ENCODE data around the gene AMBP.

The AMBP gene

DNA sequence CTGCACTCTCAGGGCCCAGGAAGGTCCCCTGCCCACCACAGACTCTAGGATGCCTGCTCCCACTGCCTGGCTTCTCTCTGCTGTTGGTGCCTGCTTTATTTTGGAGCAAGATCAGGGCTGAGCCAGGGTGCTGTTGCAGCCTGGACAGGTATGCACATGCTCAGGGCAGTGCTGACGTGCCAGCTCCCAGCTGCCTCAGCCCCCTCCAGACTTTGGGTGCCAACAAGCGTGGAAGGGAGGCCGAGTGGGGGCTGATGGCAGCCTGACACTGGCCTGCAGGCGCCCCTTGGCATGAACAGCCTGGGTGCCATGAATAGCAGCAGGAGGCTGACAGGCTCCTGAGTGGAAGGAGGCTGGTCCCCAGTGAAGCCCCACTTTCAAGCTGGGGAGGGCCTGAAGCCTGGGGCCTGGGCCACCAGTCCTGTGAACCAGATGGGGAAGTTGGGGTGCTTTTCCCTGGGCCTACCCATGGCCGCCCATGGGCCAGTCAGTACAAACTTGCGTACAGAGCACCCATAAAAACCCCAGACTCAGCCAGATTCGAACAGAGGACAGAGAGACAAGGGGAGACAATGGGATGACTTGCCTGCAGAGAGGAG, 6.8 kb downstream of the AMBP start:
- no peak for DNase-seq

DNA sequence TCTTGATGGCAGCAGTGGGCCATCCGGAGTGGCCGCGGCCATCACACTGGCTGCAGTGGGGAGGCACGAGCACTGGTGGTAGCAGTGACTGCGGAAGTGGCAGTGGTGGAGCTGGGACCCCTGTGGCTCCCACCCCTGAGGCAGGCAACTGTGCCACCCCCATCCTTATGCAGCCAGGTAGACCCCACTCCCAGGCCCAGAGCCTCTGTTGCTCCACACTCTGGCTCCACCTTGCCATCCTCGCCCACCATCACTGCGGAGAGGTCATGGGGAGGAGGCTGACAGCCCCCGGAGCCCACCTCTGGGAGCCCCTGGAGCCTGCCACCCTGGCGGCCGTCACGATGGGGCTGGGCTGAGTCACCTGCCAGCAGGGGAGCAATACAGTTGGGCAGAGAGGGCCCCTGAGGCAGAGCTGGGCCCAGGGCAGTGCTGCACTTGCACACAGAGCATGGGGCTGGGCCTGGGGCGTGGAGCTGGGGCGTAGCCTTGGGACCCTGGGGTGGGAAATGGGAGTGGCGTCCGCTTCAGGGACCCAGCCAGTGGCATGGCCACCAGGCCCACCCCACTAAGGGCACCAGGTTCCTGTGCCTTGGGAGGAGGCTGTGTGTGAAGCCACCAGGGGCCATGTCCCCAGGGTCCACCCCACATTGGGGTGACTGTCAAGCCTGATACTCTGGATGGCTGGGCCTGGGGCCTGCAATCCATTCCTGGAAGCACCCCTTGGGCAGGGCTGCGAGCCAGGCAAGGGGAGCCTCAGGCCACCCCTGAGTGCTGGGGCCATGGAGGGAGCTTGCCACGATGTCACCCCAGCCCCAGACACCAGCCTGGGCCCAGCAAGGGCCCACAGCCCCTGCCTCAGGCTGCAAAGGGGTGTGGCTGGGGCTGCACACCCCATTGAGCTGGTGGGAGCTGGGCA, 7.7 kb downstream of the AMBP start:
- DNase-seq, result no peak

DNA sequence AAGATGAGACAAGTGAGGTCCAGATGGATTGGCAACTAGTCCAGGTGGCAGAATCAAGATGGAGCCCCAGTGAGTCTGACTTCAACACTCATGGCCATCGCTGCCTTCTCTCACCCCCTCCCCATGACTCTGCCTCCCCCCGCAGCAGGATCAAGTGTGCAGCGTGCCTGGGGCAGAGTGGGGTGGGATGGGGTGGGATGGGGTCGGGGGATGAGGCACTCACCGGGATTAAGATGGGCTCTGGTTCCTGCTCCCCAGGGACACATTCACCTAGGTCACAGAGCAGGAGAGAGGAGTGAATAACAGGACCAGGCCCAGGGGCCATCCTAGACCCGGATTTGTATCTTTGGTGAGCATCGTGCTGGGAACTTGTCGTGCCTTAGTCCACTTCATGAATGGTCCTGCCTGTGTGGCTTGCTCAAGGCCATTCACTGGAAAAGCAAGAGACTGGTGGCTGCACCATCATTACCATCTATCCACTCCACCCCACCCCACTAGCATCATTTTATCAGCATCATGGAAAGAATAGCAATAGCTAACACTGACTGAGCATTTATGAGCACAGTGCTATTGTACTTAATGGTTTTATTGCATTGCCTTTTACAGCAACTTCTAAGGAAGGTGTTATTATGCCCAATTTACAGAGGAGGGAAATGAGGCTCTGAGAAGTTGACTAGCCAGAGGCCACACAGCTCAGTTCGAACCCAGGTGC, 8.5 kb downstream of the AMBP start:
- peak; percentile 52 for DNase-seq

DNA sequence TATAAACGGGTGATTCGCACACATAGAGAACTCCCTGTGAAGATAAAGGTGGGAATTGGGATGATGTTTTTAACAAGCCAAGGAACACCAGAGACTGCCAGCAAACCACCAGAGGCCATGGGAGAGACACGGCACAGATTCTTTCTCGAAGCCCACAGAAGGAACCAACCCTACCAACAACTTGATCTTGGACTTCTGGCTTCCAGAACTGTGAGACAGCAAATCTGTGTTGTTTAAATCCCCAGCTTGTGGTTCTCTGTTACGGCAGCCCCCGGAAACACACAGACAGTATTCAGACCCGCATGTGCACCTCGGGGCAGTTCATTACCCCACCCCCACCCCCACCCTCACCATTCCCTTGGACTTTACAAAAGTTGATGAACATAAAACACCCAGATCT, 12.8 kb downstream of the AMBP start:
- DNase-seq, result no peak

DNA sequence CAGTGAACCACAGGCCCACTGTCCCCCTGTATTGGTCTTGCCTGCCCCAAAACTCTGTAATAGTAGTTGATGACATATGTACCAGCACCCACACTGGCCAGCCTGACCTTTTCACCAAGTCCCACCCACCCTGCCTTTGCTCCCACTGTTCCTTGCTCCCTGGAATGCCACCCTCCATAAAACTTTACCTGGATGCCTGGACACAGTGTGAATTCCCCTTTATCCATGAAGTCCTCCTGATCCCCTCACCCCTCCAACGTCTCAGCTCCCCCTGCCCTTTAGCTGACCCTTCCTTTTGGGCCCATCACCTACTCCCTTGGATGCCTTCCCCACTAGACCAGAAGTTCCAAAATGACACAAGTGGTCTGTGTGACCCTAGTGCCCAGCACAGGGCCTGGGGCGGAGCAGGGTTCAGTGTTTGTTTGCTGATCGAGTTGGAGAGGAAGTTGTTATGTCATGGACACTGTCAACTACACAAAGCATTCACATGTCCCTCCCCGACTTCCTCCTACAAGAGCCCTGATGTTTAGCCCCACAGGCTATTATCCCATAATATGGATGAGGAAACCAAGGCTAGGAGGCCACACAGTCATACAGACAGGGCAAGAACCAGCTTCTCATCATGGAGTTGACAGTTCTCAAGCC, 16.1 kb downstream of the AMBP start:
- DNase-seq, result no peak

DNA sequence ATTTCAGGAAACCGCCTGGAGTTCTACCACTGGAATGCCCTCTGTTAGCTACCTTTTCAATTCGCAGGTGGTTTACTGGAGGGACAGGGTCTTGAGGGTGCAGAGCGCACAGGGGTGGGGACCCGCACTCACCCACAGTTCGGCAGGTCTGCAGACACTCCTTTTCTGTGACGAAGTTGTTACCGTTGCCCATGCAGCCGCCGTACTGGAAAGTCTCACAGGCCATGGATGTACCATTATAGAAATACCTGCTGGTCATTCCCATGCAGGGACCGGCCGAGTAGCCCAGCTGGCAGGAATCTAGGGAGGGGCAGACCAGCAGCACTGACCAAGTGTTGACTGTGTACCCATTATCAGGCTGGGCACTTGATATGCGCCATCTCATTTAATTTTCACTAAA, 16.8 kb downstream of the AMBP start:
- DNase-seq, result no peak

DNA sequence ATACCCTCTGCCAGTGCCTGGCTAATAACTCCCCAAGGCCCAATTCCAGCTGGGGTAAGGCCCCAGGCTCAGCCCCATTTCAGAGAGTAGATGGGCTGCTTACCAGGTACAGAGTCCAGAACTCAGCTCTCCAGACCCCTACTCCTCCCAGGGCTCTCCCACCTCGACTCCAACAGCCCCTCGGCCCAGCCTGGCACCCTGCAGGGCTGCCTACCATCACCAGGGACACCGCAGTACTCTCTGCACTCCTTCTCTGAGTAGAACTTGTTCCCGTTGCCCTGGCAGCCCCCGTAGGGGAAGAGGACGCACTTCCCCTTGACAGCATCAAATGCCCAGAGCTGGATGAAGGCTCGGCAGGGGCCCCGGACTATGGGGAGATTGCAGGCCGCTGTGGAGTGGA, 17.4 kb downstream of the AMBP start:
- no peak for DNase-seq

DNA sequence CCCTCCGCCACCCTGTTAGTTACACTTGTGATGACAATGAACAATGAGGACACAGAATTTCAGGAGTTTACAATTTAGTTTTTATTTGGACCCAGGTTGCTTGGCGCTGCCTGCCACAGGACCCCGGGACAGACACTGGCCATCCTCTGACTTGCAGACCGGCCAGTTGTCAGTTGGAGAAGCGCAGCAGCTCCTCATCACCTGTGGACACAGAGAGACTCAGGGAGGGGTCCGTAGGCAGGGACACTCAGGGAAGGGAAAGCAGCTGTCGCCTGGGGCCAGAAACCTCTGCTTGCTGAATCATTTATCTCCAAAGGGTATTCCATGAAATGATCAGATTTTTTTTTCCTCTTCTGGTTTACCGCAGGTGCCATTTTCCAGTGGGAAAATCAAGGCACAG, 18.0 kb downstream of the AMBP start:
- DNase-seq, result no peak

DNA sequence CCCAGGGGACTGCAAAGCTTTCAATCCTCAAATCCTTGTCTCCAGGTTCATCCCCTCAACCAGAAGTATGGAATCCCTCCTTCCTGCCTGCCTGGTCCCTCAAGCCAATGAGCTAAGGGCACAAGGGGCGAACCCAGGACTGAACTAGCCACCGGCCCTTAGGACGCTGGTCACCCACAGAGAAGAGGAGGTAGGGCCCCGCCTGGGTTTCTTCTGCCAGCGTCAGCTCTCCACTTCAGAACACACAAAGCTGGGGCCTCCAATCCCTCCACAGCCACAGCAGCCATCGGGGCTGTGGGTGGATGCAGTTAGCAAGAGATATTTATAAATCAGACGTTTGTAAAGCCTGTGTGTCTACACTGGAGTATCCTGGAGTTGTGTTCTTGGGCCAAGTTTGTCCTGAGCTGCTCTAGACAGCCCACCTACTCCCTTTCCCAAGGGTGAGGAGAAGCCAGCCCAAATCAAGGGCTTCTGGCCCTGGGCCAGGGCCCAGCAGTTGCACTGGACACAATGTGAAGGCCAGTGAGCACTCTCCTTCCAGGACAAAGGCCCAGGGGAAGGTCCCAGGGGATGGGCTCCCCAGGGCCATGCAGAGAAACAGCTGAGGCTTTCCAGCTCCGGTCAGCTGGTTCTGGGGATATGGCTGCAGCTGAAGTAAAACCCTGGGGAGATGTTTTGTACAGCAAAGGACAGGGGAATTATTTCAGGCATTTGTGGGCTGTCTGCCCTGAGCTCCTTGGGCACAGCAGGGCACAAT, 18.9 kb downstream of the AMBP start:
- no peak for DNase-seq

DNA sequence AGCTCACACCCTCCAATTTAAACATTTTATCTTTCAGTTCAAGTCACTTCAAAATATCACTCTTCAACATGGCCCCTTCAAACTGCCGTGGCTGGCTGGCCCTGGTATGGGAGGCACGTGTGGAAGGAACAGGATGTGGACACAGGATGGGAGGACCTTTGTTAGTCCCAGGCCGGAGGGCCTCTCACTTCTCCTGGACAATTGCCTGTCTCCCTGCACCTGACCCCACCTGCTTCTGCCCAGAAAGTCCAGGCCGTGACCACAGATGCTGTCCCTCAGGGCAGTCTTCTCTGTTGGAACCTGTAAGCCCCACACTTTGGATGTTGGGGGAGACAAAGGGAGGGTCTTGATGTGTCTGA, 19.4 kb downstream of the AMBP start:
- no peak for DNase-seq

DNA sequence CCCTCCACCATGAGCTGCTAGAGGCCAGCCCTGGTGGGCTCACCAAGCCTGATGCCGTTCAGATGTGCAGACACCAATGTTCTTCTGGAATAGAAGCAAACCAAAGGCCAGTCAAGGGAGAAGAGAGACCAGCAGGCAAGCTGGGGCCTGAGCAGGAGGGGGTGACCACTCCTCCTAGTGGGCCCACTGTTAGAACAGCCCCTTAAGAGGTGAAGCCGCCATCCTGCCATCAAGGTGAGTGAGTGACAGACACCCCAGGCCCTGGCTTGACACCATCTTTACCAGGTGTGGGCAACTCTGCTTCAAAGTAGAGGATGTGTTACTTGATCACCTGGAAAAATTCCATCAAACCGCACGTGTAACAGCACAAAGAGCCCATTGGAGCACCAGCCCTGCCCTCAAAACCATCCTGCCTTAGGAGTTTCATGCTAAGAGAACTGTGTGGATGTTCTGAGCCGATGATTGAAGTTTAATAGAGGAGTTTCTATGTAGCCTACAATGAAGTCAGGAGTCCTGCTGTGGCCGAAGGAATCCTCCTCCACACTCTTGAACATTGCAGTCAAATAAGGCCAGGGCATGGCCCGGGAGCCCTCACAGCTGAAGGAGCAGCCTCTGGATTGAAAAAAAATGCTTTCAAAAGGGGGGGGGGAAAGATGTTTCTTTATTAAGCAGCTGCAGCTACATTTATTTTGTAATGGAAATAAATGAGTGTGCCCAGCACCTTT, 20.8 kb downstream of the AMBP start:
- no peak for DNase-seq

DNA sequence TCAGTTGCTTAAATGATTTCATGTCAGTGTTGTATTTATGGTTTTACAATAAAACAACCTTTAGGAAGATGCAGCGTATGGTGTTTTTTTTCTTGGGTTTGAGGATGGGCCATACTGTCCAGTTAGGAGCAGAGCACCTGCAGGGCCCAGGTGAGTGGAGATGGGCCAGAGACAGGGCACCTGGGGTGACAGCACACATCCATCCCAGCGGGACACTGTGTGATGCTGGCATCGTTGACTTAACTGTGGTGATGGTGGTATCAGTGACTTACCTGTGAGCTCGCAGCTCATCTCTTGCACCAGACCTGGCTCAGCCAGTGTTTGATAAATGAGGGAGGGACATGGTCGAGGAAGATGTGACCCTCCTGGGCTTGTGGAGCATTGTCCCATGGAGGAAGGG, 21.6 kb downstream of the AMBP start:
- DNase-seq, result no peak

DNA sequence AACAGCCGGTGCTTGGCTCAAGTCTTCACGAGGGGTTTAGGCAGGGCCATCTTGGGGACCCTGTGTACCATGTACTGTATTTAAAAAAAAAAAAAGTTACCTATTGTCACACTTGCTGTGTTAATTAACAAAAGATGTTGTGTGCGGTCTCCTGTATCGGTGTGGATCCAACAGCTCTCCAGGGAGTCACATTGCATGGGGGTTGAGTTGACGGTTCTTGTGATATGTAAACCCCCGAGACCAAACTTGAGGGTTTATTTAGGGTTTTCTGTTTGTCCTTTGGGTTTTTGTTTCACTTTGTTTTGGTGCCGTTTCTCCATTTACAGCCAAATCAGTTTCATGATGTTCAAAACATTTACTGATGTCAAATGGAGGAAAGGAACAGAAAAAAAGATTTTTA, 22.2 kb downstream of the AMBP start:
- no peak for DNase-seq

DNA sequence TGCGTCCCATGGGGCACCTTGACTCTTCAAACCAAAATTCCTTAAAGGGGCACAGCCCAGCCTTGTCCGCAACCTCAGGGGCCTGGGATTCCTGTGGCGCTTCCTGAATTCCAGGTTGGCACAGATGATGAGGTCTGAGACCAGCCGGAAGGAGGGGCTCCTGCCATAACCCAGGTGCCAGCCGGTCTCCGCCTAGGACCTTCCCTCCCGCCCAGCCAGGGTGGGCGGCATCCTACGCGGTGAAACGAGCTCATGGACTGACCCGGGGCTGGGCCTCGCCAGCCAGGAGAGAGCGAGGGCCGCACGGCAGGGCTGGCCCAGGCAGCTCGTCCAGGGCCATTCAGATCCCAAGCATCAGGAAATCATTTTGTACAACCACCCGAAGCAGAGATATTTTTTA, 23.0 kb downstream of the AMBP start:
- DNase-seq, result no peak

DNA sequence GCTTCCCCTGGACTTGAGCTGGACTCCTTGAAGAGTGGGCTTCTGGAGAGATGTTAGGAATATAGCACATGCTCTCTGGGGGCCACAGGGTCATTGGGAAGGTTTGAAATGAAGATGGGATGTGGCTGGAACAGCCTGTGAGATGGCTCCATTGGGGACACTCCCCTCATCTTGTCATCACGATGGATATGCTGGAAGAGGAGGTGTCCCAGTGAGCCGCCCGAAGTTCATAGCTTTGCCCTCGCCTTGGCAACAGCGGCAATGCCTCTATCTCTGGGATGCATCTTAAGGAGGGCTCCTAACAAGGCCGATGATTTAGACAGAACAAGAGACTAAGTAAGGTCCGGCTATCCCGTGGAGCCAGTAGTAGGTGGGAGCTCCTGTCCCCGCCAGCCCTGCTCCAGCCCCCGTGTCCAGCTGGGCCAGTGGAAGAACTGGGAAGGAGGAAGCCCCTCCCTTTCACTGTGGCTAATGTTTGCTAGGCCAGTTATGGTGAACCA, 23.9 kb downstream of the AMBP start:
- DNase-seq, result no peak

DNA sequence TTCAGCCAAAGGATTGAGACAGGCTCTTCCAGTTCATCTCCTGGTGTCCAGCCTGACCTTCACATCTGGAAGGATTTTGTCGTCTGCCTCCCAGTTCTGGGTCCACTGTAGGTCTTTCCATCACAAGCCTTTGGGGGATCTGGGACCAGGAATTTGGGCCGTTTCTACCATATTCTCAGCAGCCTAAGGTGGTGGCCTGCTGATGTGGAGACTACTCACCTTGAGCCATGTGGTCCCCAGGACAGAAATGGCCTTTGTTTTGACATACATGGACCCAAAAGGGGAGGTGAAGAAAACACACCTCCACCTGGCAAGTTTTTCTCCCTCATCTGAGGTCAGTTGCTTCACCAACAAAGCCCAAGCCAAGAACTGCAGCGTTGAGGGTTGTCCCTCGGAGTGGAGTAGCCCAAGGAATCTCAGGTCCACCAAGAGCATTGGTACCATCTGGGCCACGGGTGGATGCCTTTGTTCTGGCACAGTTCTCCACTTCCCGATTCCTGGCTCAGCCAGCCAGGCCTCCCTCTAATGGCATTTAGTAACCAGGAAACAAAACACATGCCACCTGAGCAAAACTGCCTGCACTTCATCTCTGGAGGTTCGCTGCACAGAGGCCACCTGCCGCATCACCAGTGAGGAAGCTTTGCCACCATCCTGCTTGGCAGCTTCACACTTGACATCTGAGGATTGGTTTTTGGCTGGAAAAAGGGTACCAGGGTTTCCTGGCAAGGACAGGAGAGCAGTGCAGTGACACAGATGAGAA, 24.7 kb downstream of the AMBP start:
- DNase-seq, result no peak

DNA sequence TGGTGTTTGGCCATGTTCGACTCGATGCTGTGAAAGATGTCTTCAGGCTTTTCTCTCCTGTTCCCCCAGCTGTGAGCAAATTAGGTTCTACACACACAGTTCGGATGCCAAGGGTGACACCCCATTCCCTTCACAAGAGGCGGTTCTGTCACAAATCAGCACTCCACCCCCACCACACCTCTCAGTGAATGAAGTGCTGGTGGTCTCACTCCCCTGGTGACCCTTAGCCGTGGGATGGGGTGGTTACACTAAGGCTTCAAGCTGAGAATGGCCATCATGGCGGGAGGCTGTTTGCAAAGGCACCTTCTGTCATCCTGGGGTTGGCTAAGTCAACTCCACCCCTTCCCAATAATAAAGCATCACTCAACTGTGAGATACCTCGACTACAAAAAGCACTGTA, 26.4 kb downstream of the AMBP start:
- no peak for DNase-seq

DNA sequence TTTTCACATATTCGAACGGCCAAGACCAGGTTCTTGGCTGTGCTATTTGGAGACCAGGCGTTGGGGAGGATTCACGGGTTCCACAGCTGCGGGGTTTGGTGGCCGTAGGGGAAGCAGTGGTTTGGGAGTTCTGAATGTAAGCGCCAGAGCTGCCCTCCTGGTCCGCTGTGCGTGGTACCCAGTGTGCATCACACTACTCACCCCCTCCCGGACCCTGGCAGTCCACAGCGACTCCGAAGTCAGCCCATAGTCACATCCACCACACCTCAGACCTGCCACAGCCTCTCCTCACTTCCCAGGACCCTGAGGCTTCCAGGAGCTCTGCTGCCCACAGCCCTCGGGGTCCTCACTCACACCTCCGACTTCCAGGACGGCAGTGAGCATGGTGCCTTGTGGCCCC, 26.8 kb downstream of the AMBP start:
- no peak for DNase-seq

DNA sequence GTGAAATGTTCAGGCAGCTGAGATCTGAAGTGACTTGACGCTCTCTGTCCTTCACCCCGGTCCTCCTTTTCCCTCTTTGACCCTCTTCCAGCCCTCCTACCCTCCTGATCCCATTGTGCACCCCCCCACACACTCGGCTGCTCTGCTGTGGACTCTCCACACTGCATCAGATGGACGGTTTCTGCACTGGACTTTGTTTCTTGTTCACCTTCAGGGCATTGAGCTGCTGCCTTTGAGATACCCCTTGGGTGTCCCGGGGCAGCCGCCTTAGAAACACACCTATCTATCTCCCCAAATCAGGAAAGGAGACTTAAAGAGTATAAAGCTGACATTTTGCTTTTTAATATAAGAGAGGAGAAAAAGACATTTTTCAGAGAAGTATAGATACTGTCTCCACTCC, 27.5 kb downstream of the AMBP start:
- DNase-seq, result no peak

DNA sequence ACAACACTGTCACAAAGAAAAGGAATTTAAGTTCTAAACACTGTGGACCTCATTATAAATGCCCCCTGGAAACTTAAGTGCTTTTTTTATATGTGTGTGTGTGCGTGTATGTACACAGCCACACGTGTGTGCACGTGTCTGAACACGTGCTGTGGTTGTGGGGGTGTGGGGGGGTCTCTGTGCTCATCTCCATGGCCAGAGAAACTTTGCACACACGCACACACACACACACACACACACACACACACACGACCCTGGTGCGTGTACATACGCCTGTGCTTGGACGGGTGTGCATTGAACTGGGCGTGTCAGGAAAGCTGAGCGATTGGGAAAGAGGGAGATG, 27.9 kb downstream of the AMBP start:
- DNase-seq, result no peak

All from NCI-H524 treated with DMSO at 0.1 percent for 48 hours (cell line).